GM21529 (cell line): ENCODE data around the gene EIF4EBP2.

Experiments
- ATAC-seq: cut with Tn5 transposase; IDR thresholded peaks from one replicate; pipeline ENCODE4 v1.9.1; 2021; ENCODE audit not compliant: unreplicated experiment

EIF4EBP2 gene

GRCh38 chr10:70376436-70377378, 27.2 kb upstream of the EIF4EBP2 start:
- ATAC-seq = no peak

- ATAC-seq = no peak
These were observed 25.8 kb upstream of the EIF4EBP2 start for GRCh38 chr10:70378122-70378521.

DNA sequence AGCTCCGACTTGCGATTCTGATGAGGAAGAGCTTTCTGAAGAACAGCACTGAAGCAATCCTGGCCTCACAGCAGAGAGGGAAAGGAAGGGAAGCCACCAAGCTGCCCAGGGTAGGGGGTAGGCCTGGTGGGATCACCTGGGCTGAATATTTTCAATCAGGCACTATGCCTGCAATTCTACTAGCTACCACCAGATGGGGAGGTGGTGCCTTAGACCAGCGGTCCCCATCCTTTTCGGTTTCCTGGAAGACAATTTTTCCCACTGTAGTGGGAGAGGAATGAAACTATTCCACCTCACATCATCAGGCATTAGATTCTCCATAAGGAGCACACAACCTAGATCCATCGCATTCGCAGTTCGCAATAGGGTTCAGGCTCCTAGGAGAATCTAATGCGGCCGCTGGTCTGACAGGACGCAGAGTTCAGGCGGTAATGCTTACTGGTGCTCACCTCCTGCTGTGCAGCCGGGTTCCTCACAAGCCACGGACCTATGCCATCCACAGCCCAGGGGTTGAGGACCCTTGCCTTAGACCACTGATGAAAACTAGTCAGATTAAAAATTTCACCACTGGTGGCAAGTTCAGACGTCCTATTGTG, 24.3 kb upstream of the EIF4EBP2 start:
- ATAC-seq = no peak

DNA sequence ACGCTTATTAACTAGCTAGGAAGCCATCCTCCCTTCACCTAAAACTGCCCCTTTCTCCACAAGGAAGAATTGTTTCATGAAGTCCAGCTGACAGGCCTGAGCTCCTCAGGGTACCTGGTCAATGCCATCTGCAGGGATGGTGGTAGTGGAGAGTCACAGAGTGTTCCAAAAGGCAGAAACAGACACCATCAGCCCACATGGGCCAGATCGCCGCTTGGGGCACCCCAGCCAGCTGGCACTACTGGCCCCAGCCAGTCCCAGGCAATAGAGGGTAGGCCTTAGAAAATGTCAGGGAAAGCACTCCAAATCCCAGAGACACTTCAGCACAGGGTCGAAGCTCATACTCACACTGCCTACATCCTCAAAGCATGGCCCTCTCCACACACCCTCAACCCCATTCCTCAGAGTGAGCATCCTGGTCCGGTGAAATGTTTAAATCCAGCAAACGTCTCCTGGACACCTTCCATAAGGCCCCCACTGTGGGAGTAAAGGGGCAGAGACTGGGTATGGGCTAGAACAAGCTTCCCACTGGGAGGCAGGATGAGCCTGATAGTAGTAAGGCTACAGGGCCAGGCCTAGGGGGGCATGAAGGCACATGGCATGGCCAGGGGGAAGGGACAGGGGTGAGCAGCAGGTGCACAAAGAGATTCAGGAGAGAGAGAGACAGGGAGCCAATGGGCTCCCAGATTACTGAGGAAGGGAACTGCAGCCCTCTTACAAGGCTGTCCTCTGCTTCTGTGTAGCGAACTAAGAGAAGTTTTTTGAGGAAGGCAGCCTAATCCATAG, 23.4 kb upstream of the EIF4EBP2 start:
- no peak for ATAC-seq

DNA sequence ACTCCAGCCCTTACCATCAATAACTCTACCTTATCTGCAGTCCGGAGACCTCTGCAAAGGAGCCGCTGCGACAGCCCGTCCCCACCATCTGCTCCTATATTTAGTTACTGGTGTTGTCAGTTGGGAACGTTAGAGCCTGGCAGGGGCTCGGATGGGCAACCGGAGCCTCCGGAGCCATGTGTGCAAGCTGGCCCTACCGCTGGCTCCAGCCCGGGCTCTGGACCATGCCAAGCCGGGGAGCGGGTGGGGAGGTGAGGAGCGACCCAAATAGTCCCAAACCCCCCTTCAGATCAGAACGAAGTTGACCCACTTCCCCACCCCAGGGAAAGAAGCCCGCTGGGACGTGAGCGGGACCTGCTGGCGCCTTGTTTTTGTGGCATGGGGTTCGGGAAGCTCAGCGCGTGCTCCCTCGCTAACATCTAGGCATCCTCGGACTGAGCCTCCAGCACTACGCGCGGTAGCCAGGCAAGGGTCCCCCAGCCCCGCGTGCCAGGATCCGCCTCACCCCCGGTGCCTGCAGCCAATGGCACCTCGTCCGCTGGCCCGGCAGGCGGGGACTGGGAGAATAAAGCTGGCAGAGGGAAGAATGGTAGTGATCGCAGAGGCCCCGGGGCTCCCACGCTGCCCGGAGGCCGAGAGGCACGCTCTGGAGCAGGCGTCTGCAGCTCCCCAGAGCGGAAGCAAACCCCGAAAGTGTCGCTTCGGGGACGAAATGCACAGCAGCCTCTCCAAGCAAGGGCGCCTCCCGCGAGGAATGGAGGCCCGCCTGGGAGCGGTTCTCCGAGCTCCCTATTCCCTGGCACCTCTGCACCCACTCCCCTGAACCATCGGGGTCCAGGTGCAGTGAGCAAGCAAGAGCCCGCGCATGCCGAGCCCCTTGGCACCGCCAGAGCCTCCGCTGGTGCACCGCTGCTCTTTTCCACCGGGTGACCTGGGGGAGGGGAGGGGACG, 22.2 kb upstream of the EIF4EBP2 start:
- ATAC-seq = peak; percentile 35

DNA sequence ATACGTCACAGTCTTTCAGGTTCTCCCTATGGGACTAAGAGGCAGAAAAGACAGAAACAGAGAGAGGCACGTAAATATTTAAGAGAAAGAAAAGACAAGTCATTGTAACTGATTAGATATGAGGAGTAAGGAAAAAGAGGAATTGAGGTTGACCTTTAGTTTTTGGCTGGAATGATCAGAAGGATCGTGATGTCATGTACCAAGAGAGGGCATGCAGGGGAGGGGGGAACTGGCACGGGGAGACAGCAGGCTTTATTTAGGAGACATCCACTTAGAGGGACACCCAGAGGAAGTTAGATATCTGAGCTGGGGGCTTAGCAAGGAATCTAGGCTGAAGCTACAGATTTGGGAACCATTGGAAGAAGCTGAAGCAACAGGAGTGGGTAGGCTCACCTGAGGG, 12.3 kb upstream of the EIF4EBP2 start:
- no peak for ATAC-seq

- ATAC-seq = no peak
These were observed 7.8 kb upstream of the EIF4EBP2 start for GRCh38 chr10:70396140-70396539.

- ATAC-seq = no peak
These were observed 4.8 kb upstream of the EIF4EBP2 start for GRCh38 chr10:70399177-70399576.

DNA sequence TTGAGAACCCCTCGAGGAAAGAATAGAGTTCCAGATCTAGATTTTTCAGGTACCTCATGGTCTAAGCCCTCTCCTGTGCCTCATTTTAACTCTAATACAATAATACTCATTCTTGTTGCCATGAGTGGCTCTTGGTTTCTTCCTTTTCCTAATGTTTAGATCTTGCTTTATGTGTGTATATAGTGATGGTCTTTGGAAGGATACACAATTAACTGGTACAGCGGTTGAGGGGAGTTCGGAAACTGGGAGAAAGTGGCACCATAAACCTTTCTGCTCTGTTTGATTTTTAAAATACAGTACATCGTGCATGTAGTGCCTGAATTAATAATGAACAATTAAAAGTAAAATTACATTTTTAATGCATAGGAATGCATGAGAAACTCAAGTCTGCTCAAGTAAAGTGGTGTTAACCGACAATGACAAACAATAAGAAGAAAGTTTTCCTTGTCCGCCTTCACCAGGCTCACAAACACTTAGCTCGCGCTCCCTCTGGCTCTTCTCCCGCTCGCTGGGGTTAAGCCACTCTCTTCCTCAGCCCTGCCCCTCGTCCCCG, 386 bp upstream of the EIF4EBP2 start:
- ATAC-seq = peak; percentile 1

DNA sequence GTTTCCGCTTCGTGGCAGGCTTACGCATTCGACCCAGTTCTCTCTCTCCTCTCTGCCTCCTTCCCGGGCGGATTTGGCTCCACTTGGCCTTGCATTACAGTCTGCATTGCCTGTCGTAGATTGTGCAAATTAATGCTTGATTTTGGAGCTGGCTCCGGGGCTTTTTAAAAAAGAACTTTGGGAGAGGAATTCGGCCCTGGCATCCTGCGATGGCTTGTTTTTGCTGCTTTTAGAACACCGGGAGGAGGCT, 767 bp downstream of the EIF4EBP2 start:
- no peak for ATAC-seq

DNA sequence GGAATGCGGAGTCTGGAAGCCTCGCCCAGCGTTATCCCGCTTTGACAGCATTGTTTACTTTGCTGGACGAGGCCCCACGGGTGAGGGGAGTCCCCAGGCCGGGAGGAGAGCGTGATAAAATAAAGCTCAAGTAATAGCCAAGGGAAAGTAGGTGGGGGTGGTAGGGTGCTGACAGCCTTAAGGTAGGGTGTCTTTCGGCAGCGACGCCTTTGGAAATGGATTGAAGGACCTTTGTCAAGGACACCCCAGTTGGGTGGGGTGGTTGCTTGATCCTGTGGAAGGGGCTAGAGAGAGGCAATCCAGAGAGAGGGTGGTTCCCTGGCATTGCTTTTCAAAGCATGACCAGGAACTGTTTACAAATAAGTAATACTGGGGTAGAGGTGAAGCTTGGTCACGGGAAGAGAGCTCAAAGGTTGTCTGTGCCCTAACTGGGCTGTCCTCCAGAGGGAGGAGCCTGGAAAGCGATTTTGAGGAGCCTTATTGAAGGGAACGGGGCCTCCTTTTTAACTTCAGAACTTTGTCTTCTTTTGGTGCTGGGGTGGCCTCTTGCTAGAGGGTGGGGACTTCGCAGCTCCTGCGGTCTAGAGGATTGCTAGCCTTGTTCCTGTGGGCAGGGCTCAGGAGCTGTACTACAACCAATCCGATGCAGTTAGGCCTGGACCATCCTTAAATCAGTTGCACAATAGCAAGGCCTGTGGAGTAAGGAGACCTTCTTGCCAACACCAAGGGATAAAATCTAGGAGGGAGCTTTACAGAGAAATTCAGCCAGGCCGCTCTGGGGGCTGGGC, 1.3 kb downstream of the EIF4EBP2 start:
- peak; percentile 39 for ATAC-seq

DNA sequence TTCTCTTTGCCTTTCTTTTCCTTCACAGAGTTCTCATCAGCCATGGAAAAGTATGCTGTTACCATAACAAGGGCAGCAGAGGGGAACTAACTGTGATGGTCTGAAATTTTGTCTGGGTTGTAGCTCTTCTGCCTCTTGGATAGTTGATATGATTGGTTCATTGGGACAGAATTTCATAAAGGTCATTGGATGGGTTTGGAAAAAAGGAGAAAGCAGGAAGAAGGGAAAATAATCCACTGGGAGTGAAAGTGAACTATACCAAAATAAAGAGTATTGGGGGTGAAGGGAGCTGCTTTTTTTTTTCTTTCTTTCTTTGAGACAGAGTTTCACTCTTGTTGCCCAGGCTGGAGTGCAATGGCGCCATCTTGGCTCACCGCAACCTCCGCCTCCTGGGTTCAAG, 5.8 kb downstream of the EIF4EBP2 start:
- no peak for ATAC-seq

- ATAC-seq = no peak
These were observed 6.7 kb downstream of the EIF4EBP2 start for GRCh38 chr10:70410608-70411007.

DNA sequence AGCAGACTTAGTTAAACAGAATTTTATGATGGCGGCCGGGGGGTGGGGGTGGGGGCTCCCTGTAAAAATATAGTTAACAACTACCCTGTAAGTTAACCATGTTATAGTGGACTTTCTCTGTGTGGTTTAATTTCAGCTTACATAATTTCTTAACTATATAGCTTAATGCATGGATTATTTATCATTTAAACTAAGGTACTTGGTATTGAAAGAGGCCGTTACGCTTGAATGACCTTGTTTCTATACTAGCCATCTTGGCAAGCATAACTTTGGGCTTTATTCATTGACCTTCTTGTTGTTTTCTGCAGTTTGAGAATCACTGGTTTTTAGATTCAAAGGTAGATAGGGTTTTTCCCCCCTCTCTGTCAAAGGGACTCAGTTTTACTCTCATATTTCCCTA, 8.4 kb downstream of the EIF4EBP2 start:
- ATAC-seq = no peak

DNA sequence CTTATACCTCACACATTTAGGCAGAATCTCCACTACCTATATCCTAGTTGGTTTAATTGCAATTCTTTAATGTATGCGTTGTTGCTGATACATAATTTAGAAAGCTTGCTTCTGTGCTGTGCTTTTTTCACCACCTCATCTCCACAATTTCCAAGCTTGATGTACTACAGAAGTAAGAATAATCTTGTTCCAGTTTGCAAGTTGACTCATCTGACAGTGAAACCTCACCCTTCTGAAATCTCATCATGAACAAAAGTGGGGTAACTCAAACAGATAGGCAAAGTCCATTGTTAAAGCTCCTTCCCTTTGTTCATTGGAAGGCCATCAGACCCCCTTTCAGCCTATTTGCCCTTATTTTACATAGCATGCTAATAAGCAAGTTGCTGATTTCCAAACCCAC, 13.6 kb downstream of the EIF4EBP2 start:
- ATAC-seq = no peak

- no peak for ATAC-seq
These were observed 14.3 kb downstream of the EIF4EBP2 start for GRCh38 chr10:70418229-70418628.

DNA sequence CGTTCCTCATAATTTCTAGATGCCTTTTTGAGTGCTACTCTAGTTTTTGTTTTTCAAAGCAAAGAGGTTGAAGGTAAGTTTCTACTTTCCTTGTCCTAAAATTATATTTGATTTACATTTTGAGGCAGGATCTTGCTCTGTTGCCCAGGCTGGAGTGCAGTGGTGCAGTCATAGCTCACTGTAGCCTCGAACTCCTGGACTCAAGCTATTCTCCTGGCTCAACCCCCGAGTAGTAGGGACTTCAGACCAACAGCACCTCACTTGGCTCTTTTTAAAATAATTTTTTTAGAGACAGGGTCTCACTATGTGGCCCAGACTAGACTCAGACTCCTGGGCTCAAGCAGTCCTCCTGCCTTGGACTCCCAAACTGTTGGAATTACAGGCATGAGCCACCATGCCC, 14.8 kb downstream of the EIF4EBP2 start:
- no peak for ATAC-seq

- no peak for ATAC-seq
These were observed 20.4 kb downstream of the EIF4EBP2 start for GRCh38 chr10:70424320-70424719.

GRCh38 chr10:70425096-70425495, 21.2 kb downstream of the EIF4EBP2 start:
- ATAC-seq = no peak

- no peak for ATAC-seq
These were observed 22.9 kb downstream of the EIF4EBP2 start for GRCh38 chr10:70426823-70427222.
